HepG2 (cell line): ENCODE data around the gene ELP2.

Experiments
- ZBTB43 ChIP-seq: sonication (generic); formaldehyde crosslinking; conservative IDR thresholded peaks from 2 replicates; pipeline ENCODE4 v1.4.0; 2020; ENCODE audit warnings: missing genetic modification reagents
- ZNF678 ChIP-seq: sonication (generic); formaldehyde crosslinking; IDR thresholded peaks from 2 replicates; pipeline ENCODE4 v1.4.0; 2020; ENCODE audit warnings: mild to moderate bottlenecking, missing genetic modification reagents
- TF ChIP-seq, protein P1 (sequence below): sonication (generic); formaldehyde crosslinking; IDR thresholded peaks from 2 replicates; pipeline ENCODE4 v1.5.0; 2020; ENCODE audit warnings: mild to moderate bottlenecking, missing genetic modification reagents, moderate library complexity

- TF ChIP-seq, protein P1, sequence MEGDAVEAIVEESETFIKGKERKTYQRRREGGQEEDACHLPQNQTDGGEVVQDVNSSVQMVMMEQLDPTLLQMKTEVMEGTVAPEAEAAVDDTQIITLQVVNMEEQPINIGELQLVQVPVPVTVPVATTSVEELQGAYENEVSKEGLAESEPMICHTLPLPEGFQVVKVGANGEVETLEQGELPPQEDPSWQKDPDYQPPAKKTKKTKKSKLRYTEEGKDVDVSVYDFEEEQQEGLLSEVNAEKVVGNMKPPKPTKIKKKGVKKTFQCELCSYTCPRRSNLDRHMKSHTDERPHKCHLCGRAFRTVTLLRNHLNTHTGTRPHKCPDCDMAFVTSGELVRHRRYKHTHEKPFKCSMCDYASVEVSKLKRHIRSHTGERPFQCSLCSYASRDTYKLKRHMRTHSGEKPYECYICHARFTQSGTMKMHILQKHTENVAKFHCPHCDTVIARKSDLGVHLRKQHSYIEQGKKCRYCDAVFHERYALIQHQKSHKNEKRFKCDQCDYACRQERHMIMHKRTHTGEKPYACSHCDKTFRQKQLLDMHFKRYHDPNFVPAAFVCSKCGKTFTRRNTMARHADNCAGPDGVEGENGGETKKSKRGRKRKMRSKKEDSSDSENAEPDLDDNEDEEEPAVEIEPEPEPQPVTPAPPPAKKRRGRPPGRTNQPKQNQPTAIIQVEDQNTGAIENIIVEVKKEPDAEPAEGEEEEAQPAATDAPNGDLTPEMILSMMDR (CRISPR knock-in tag), result no peak
- TF ChIP-seq ZNF678, result no peak
- no peak for TF ChIP-seq ZBTB43 (CRISPR knock-in tag)
Measured at GRCh38 chr18:36169938-36170337, 40.2 kb downstream of the ELP2 start.
